Measurements from ENCODE around the gene AICDA. TPM values are rescaled to one million over a fixed set of nuclear protein-coding genes. Genes with fewer than 3 reads are reported as not detected.
"Not testable (repeated sequence)": the region's sequence is repeated elsewhere in the genome, so short reads cannot be mapped to it uniquely, and the experiment has no call there.

Gene AICDA
- total and polyA plus RNA-seq, 4 donors, result 0.28 TPM; not detected in 3

- Histone ChIP-seq H3K27ac (ENCODE audit: low read depth in 1 of 2, low read length in 2 of 2) (no peak overlapping the region), H3K9me3 (ENCODE audit: control insufficient read depth in 4 of 4, low read length in 3 of 4) (no peaks in the 10 kb centered on the region), H3K4me1 (ENCODE audit: control insufficient read depth in 4 of 4, insufficient read depth in 4 of 4, low read length in 3 of 4) (peaks cover 0 to 8% (median 2%) of the 10 kb centered on the region in 4 donors), H3K27me3 (ENCODE audit: control insufficient read depth in 4 of 4, insufficient read depth in 4 of 4, low read length in 3 of 4) (no peaks in the 10 kb centered on the region), H3K4me3 (ENCODE audit: low read depth in 1 of 3, low read length in 3 of 3) (no peak overlapping the region), H3K9ac (ENCODE audit: low read depth in 1 of 2, low read length in 2 of 2) (no peak overlapping the region), H3K36me3 (ENCODE audit: control insufficient read depth in 4 of 4, insufficient read depth in 3 of 4, low read depth in 1 of 4, low read length in 3 of 4) (no peaks in the 10 kb centered on the region)
- no peak for DNase-seq (ENCODE audit: low spot score)
- TF ChIP-seq HNF4G (IDR thresholded peaks at IDR 0.05) (no peak), YY1 (IDR thresholded peaks at IDR 0.05) (no peak), CTCF (IDR thresholded peaks at IDR 0.05; ENCODE audit: low read depth, low read length, missing input control) (no peak), EGR1 (IDR thresholded peaks at IDR 0.05; ENCODE audit: low read depth in 2 of 2) (no peak), SP1 (IDR thresholded peaks at IDR 0.05) (no peak), ATF3 (IDR thresholded peaks at IDR 0.05) (no peak), TAF1 (conservative IDR thresholded peaks at IDR 0.05) (no peak), RAD21 (IDR thresholded peaks at IDR 0.05) (no peak), MAX (IDR thresholded peaks at IDR 0.05) (no peak), ZBTB33 (IDR thresholded peaks at IDR 0.05) (no peak), REST (IDR thresholded peaks at IDR 0.05) (no peak), FOXA2 (IDR thresholded peaks at IDR 0.05) (no peak), HNF4A (conservative IDR thresholded peaks at IDR 0.05) (no peak), JUND (IDR thresholded peaks at IDR 0.05) (no peak)
- 83% methylated on average over 7 of the region's 7 CpGs for WGBS
These were observed 23.0 kb downstream of the AICDA start for GRCh38 chr12:8589679-8590078.

GRCh38 chr12:8584478-8584877 lies 28.2 kb downstream of the AICDA start:
- WGBS, result 89% methylated on average over 13 of the region's 13 CpGs

More at GRCh38 chr12:8584478-8584877, 28.2 kb downstream of the AICDA start:
- not testable (repeated sequence) for H3K9me3 ChIP-seq (ENCODE audit: control insufficient read depth in 4 of 4, low read length in 3 of 4); H3K27me3 ChIP-seq (ENCODE audit: control insufficient read depth in 4 of 4, insufficient read depth in 4 of 4, low read length in 3 of 4); H3K27ac ChIP-seq (ENCODE audit: low read depth in 1 of 2, low read length in 2 of 2); H3K4me1 ChIP-seq (ENCODE audit: control insufficient read depth in 4 of 4, insufficient read depth in 4 of 4, low read length in 3 of 4); H3K4me3 ChIP-seq (ENCODE audit: low read depth in 1 of 3, low read length in 3 of 3); DNase-seq (ENCODE audit: low spot score); H3K9ac ChIP-seq (ENCODE audit: low read depth in 1 of 2, low read length in 2 of 2); H3K36me3 ChIP-seq (ENCODE audit: control insufficient read depth in 4 of 4, insufficient read depth in 3 of 4, low read depth in 1 of 4, low read length in 3 of 4)
